HEK293 (cell line): Measurements from ENCODE around the gene MAP4K5.

Experiments
- CTCF ChIA-PET: fragments of 350-600 bp; formaldehyde crosslinking; extraction: SDS; loops from one replicate; lab custom pipeline; 2021; ENCODE audit warnings: antibody characterized with exemption; lab: Yijun Ruan, JAX
- POLR2A ChIA-PET: fragments of 300-600 bp; formaldehyde crosslinking; extraction: SDS; loops from one replicate; lab custom pipeline; 2020; ENCODE audit warnings: antibody characterized with exemption, inconsistent platforms; lab: Yijun Ruan, JAX
- H3K27ac ChIP-seq: fragments of 200-500 bp; sonication (Bioruptor generic); 2 replicates; pipeline ENCODE4 v1.5.1; 2014; ENCODE audit warnings: low read depth, low read length, control low read depth, inconsistent platforms; ENCODE audit errors: extremely low read depth
- H3K36me3 ChIP-seq, 2 experiments: fragments of 200-500 bp in 1 of 2; sonication (Bioruptor generic) in 1 of 2; 1 replicate in 1 of 2; 2 replicates in 1 of 2; pipeline ENCODE4 v1.5.1; 2014 to 2017; ENCODE audit warnings: inconsistent platforms in 2 of 2, low read length in 2 of 2; ENCODE audit not compliant: control insufficient read depth in 2 of 2, insufficient read depth in 1 of 2
- H3K4me1 ChIP-seq: fragments of 200-500 bp; sonication (Bioruptor generic); 2 replicates; pipeline ENCODE4 v1.5.1; 2014; ENCODE audit warnings: mild to moderate bottlenecking, low read length, inconsistent platforms; ENCODE audit not compliant: control insufficient read depth, insufficient read depth
- H3K4me3 ChIP-seq: 2 replicates; pipeline ENCODE4 v1.5.1; 2011; ENCODE audit warnings: low read depth, mild to moderate bottlenecking, control low read depth, low read length, moderate library complexity
- H3K9me3 ChIP-seq: fragments of 200-500 bp; sonication (Bioruptor generic); 2 replicates; pipeline ENCODE4 v1.5.1; 2014; ENCODE audit warnings: low read depth, low read length, inconsistent platforms; ENCODE audit not compliant: control insufficient read depth, insufficient read depth
- EGR2 ChIP-seq: fragments of 450-650 bp; formaldehyde crosslinking; IDR thresholded peaks from 2 replicates; pipeline ENCODE4 v1.5.1; 2016; ENCODE audit warnings: low read depth, missing biosample characterization, missing genetic modification characterization
- GLIS2 ChIP-seq: fragments of 450-650 bp; formaldehyde crosslinking; IDR thresholded peaks from 2 replicates; pipeline ENCODE4 v1.5.1; 2016; ENCODE audit warnings: missing biosample characterization, missing genetic modification characterization
- KLF10 ChIP-seq: fragments of 450-650 bp; IDR thresholded peaks from 2 replicates; pipeline ENCODE4 v1.5.1; 2018; ENCODE audit warnings: missing biosample characterization, mild to moderate bottlenecking, missing genetic modification characterization
- KLF9 ChIP-seq: fragments of 450-650 bp; formaldehyde crosslinking; IDR thresholded peaks from 2 replicates; pipeline ENCODE4 v1.5.1; 2016; ENCODE audit warnings: missing biosample characterization, missing genetic modification characterization, low read depth
- WT1 ChIP-seq: fragments of 450-650 bp; formaldehyde crosslinking; IDR thresholded peaks from 2 replicates; pipeline ENCODE4 v1.5.1; 2016; ENCODE audit warnings: missing biosample characterization, missing genetic modification characterization
- YY2 ChIP-seq: fragments of 450-650 bp; formaldehyde crosslinking; IDR thresholded peaks from 2 replicates; pipeline ENCODE4 v1.5.1; 2016; ENCODE audit warnings: missing biosample characterization, missing genetic modification characterization
- ZBTB1 ChIP-seq: fragments of 450-650 bp; formaldehyde crosslinking; IDR thresholded peaks from 2 replicates; pipeline ENCODE4 v1.5.1; 2016; ENCODE audit warnings: missing biosample characterization, missing genetic modification characterization
- ZBTB8A ChIP-seq: fragments of 450-650 bp; formaldehyde crosslinking; IDR thresholded peaks from 2 replicates; pipeline ENCODE4 v1.5.1; 2016; ENCODE audit warnings: missing biosample characterization, missing genetic modification characterization
- ZEB2 ChIP-seq: fragments of 450-650 bp; formaldehyde crosslinking; IDR thresholded peaks from 2 replicates; pipeline ENCODE4 v1.5.1; 2016; ENCODE audit warnings: missing biosample characterization, missing genetic modification characterization
- ZFP3 ChIP-seq: fragments of 450-650 bp; formaldehyde crosslinking; IDR thresholded peaks from 2 replicates; pipeline ENCODE4 v1.5.1; 2016; ENCODE audit warnings: low read depth, missing biosample characterization, missing genetic modification characterization
- ZFP41 ChIP-seq: fragments of 450-650 bp; formaldehyde crosslinking; IDR thresholded peaks from 2 replicates; pipeline ENCODE4 v1.5.1; 2016; ENCODE audit warnings: missing biosample characterization, missing genetic modification characterization, borderline replicate concordance
- ZNF121 ChIP-seq: fragments of 450-650 bp; formaldehyde crosslinking; IDR thresholded peaks from 2 replicates; pipeline ENCODE4 v1.5.1; 2016; ENCODE audit warnings: missing biosample characterization, missing genetic modification characterization
- ZNF169 ChIP-seq: fragments of 450-650 bp; formaldehyde crosslinking; IDR thresholded peaks from 2 replicates; pipeline ENCODE4 v1.5.1; 2016; ENCODE audit warnings: missing biosample characterization, missing genetic modification characterization
- ZNF211 ChIP-seq: fragments of 450-650 bp; formaldehyde crosslinking; IDR thresholded peaks from 2 replicates; pipeline ENCODE4 v1.5.1; 2016; ENCODE audit warnings: low read depth, missing biosample characterization, missing genetic modification characterization
- ZNF266 ChIP-seq: fragments of 450-650 bp; formaldehyde crosslinking; IDR thresholded peaks from 2 replicates; pipeline ENCODE4 v1.5.1; 2016; ENCODE audit warnings: missing biosample characterization, missing genetic modification characterization, low read depth
- ZNF335 ChIP-seq: fragments of 450-650 bp; formaldehyde crosslinking; conservative IDR thresholded peaks from 2 replicates; pipeline ENCODE4 v1.5.1; 2016; ENCODE audit warnings: missing biosample characterization, missing genetic modification characterization
- ZNF394 ChIP-seq: fragments of 450-650 bp; formaldehyde crosslinking; IDR thresholded peaks from 2 replicates; pipeline ENCODE4 v1.5.1; 2016; ENCODE audit warnings: missing biosample characterization, missing genetic modification characterization, mild to moderate bottlenecking, moderate library complexity, borderline replicate concordance
- ZNF596 ChIP-seq: fragments of 450-650 bp; IDR thresholded peaks from 2 replicates; pipeline ENCODE4 v1.5.0; 2018; ENCODE audit warnings: missing biosample characterization, mild to moderate bottlenecking, missing genetic modification characterization, moderate library complexity
- ZNF600 ChIP-seq: fragments of 450-650 bp; formaldehyde crosslinking; IDR thresholded peaks from 2 replicates; pipeline ENCODE4 v1.5.1; 2016; ENCODE audit warnings: missing biosample characterization, missing genetic modification characterization
- ZNF629 ChIP-seq: fragments of 450-650 bp; formaldehyde crosslinking; IDR thresholded peaks from 2 replicates; pipeline ENCODE4 v1.5.1; 2017; ENCODE audit warnings: missing biosample characterization, missing genetic modification characterization
- ZNF747 ChIP-seq: fragments of 450-650 bp; formaldehyde crosslinking; IDR thresholded peaks from 2 replicates; pipeline ENCODE4 v1.5.1; 2016; ENCODE audit warnings: missing biosample characterization, missing genetic modification characterization
- ZNF768 ChIP-seq: fragments of 450-650 bp; formaldehyde crosslinking; IDR thresholded peaks from 2 replicates; pipeline ENCODE4 v1.5.1; 2018; ENCODE audit warnings: missing biosample characterization, mild to moderate bottlenecking, missing genetic modification characterization
- ZNF843 ChIP-seq: fragments of 450-650 bp; formaldehyde crosslinking; IDR thresholded peaks from 2 replicates; pipeline ENCODE4 v1.5.1; 2016; ENCODE audit warnings: missing biosample characterization, missing genetic modification characterization
- ZSCAN30 ChIP-seq: fragments of 450-650 bp; IDR thresholded peaks from 2 replicates; pipeline ENCODE4 v1.5.1; 2018; ENCODE audit warnings: missing biosample characterization, mild to moderate bottlenecking, missing genetic modification characterization, moderate library complexity
- TF ChIP-seq, protein P1 (sequence below): fragments of 450-650 bp; formaldehyde crosslinking; IDR thresholded peaks from 2 replicates; pipeline ENCODE4 v1.5.1; 2016; ENCODE audit warnings: missing biosample characterization, missing genetic modification characterization, borderline replicate concordance
- TF ChIP-seq, protein P2 (sequence below): fragments of 450-650 bp; formaldehyde crosslinking; IDR thresholded peaks from 2 replicates; pipeline ENCODE4 v1.5.1; 2016; ENCODE audit warnings: missing biosample characterization, missing genetic modification characterization
- TF ChIP-seq, protein P3 (sequence below): fragments of 450-650 bp; formaldehyde crosslinking; IDR thresholded peaks from 2 replicates; pipeline ENCODE4 v1.5.1; 2016; ENCODE audit warnings: missing biosample characterization, missing genetic modification characterization
- TF ChIP-seq, protein P4 (sequence below): fragments of 450-650 bp; formaldehyde crosslinking; IDR thresholded peaks from 2 replicates; pipeline ENCODE4 v1.5.1; 2016; ENCODE audit warnings: missing biosample characterization, missing genetic modification characterization
- TF ChIP-seq, protein P5 (sequence below): fragments of 450-650 bp; formaldehyde crosslinking; IDR thresholded peaks from 2 replicates; pipeline ENCODE4 v1.5.1; 2017; ENCODE audit warnings: missing biosample characterization, mild to moderate bottlenecking, missing genetic modification characterization, moderate library complexity
- TF ChIP-seq, protein P6 (sequence below): fragments of 450-650 bp; formaldehyde crosslinking; optimal IDR thresholded peaks from 2 replicates; pipeline ENCODE3; 2016; ENCODE audit warnings: missing biosample characterization, mild to moderate bottlenecking, missing genetic modification characterization

The MAP4K5 gene

DNA sequence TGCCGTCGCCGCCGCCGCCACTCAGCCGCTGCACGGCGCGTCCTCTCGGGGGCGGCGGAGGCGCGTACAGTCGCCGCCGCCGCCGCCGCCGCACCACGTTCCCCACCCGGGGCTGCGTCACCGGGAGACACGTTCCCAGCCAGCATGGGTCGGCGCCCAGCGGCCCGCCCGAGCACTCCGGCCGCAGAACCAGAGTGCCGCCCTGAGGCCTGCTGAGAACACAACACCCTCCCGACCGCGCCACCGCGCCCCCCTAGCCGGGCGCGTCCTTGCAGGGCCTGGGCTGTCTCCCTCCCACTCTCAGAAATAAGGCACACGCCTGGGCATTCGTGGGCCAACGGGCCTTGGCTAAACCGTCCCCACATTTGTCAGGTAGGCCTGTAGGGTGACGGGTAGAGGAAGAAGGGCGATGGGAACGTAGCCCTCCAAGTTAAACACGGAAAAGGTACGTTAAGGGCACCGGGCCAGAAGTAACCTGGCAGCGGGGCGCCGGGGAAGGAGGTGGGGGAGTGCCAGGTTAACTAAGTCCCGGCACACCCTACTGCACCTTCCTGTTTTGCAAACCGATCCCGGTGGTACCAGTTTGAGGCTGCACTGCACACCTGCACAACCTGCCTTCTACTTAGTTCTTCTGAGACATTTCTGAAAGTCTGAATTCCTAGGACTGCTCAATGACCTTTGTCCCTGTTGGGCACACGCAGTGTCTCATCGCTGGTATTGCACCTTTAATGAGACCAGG, at the start of gene MAP4K5:
Gene MAP4K5 (minus strand): TSS at position 68 of the 739 bp plus-strand sequence. CDS start 520 bp downstream, outside the sequence.
- POLR2A ChIA-PET, result interaction anchor here (1.4 kb wide), 1 partner anchor 136 kb away, joined by 4 read pairs; the partner anchor contains the start of gene CDKL1
- no peaks in the 10 kb centered on the region; a peak in 1 of 3 replicates for H3K36me3 ChIP-seq
- H3K27ac ChIP-seq, result peak within 1 kb of the TSS; percentile 97
- no peaks in the 10 kb centered on the region for H3K9me3 ChIP-seq
- CTCF ChIA-PET, result interaction anchor here (0.6 to 1.3 kb wide), 7 partner anchors 12 to 931 kb away, joined by 3 to 4 read pairs (median 3); no protein-coding TSS in a partner anchor
- peaks cover 7% of the 10 kb centered on the region for H3K4me1 ChIP-seq
- peak within 1 kb of the TSS; percentile 98 for H3K4me3 ChIP-seq
- TF ChIP-seq ZBTB8A (tag by site-specific recombination) (peak; percentile 98), ZFP3 (tag by site-specific recombination) (no peak), ZFP41 (no peak), ZNF211 (tag by site-specific recombination) (no peak), EGR2 (peak; percentile 50), ZNF629 (tag by site-specific recombination) (peak; percentile 48; the same call in 1 of the 2 replicates), ZNF121 (tag by site-specific recombination) (no peak), ZNF335 (tag by site-specific recombination) (peak; percentile 76), ZNF169 (tag by site-specific recombination) (no peak), ZNF596 (tag by site-specific recombination) (no peak), ZSCAN30 (tag by site-specific recombination) (peak; percentile 97), GLIS2 (tag by site-specific recombination) (peak; percentile 45; the same call in 1 of the 2 replicates), WT1 (tag by site-specific recombination) (peak; percentile 45), ZNF747 (tag by site-specific recombination) (no peak), ZEB2 (peak; percentile 37; the same call in 1 of the 2 replicates), ZNF768 (tag by site-specific recombination) (no peak), ZNF266 (tag by site-specific recombination) (no peak), ZNF843 (tag by site-specific recombination) (no peak), KLF9 (peak; percentile 75), YY2 (tag by site-specific recombination) (no peak), ZBTB1 (no peak), ZNF600 (tag by site-specific recombination) (peak; percentile 58; the same call in 1 of the 2 replicates), ZNF394 (tag by site-specific recombination) (peak; percentile 31; the same call in 1 of the 2 replicates), KLF10 (tag by site-specific recombination) (peak; percentile 37; the same call in 1 of the 2 replicates)
- TF ChIP-seq, protein P1, sequence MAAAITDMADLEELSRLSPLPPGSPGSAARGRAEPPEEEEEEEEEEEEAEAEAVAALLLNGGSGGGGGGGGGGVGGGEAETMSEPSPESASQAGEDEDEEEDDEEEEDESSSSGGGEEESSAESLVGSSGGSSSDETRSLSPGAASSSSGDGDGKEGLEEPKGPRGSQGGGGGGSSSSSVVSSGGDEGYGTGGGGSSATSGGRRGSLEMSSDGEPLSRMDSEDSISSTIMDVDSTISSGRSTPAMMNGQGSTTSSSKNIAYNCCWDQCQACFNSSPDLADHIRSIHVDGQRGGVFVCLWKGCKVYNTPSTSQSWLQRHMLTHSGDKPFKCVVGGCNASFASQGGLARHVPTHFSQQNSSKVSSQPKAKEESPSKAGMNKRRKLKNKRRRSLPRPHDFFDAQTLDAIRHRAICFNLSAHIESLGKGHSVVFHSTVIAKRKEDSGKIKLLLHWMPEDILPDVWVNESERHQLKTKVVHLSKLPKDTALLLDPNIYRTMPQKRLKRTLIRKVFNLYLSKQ (tag by site-specific recombination), result no peak
- TF ChIP-seq, protein P2, sequence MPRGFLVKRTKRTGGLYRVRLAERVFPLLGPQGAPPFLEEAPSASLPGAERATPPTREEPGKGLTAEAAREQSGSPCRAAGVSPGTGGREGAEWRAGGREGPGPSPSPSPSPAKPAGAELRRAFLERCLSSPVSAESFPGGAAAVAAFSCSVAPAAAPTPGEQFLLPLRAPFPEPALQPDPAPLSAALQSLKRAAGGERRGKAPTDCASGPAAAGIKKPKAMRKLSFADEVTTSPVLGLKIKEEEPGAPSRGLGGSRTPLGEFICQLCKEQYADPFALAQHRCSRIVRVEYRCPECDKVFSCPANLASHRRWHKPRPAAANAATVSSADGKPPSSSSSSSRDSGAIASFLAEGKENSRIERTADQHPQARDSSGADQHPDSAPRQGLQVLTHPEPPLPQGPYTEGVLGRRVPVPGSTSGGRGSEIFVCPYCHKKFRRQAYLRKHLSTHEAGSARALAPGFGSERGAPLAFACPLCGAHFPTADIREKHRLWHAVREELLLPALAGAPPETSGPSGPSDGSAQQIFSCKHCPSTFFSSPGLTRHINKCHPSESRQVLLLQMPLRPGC, result no peak
- TF ChIP-seq, protein P3, sequence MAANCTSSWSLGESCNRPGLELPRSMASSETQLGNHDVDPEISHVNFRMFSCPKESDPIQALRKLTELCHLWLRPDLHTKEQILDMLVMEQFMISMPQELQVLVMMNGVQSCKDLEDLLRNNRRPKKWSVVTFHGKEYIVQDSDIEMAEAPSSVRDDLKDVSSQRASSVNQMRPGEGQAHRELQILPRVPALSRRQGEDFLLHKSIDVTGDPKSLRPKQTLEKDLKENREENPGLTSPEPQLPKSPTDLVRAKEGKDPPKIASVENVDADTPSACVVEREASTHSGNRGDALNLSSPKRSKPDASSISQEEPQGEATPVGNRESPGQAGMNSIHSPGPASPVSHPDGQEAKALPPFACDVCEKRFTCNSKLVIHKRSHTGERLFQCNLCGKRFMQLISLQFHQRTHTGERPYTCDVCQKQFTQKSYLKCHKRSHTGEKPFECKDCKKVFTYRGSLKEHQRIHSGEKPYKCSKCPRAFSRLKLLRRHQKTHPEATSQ, result no peak
- TF ChIP-seq, protein P4, sequence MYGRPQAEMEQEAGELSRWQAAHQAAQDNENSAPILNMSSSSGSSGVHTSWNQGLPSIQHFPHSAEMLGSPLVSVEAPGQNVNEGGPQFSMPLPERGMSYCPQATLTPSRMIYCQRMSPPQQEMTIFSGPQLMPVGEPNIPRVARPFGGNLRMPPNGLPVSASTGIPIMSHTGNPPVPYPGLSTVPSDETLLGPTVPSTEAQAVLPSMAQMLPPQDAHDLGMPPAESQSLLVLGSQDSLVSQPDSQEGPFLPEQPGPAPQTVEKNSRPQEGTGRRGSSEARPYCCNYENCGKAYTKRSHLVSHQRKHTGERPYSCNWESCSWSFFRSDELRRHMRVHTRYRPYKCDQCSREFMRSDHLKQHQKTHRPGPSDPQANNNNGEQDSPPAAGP (tag by site-specific recombination), result peak; percentile 51; the same call in 1 of the 2 replicates
- TF ChIP-seq, protein P5, sequence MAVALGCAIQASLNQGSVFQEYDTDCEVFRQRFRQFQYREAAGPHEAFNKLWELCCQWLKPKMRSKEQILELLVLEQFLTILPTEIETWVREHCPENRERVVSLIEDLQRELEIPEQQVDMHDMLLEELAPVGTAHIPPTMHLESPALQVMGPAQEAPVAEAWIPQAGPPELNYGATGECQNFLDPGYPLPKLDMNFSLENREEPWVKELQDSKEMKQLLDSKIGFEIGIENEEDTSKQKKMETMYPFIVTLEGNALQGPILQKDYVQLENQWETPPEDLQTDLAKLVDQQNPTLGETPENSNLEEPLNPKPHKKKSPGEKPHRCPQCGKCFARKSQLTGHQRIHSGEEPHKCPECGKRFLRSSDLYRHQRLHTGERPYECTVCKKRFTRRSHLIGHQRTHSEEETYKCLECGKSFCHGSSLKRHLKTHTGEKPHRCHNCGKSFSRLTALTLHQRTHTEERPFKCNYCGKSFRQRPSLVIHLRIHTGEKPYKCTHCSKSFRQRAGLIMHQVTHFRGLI (tag by site-specific recombination), result peak; percentile 37; the same call in 1 of the 2 replicates
- TF ChIP-seq, protein P6, sequence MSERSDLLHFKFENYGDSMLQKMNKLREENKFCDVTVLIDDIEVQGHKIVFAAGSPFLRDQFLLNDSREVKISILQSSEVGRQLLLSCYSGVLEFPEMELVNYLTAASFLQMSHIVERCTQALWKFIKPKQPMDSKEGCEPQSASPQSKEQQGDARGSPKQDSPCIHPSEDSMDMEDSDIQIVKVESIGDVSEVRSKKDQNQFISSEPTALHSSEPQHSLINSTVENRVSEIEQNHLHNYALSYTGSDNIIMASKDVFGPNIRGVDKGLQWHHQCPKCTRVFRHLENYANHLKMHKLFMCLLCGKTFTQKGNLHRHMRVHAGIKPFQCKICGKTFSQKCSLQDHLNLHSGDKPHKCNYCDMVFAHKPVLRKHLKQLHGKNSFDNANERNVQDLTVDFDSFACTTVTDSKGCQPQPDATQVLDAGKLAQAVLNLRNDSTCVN (tag by site-specific recombination), result peak; percentile 90
